Adrenal gland (tissue), 12 donors: ENCODE measurements around the gene CKAP5. TPM values are rescaled to one million over a fixed set of nuclear protein-coding genes. Genes with fewer than 3 reads are reported as not detected.

ENCODE experiments used
- DNase-seq, 7 donors: peaks; one replicate each; pipeline ENCODE4 v3.0.0-alpha.2; 2019 to 2020
- H3K27ac ChIP-seq, 5 donors: fragments of 200-600 bp; sonication (generic) in 4 of 5; 1 replicate in 3 of 5; 2 replicates in 2 of 5; pipeline versions ENCODE4 v1.5.1 to v1.8.0; 2016 to 2020; ENCODE audit warnings: mild to moderate bottlenecking in 1 of 5
- H3K27me3 ChIP-seq: fragments of 200-600 bp; 2 replicates; pipeline ENCODE4 v1.8.0; 2021
- H3K36me3 ChIP-seq, 2 donors: fragments of 200-600 bp; replicated peaks in 1 of 2; 1 replicate in 1 of 2; 2 replicates in 1 of 2; pipeline versions ENCODE4 v1.5.1 to v1.8.0; 2018 to 2022
- H3K4me1 ChIP-seq, 2 donors: fragments of 200-600 bp; replicated peaks in 1 of 2; 1 replicate in 1 of 2; 2 replicates in 1 of 2; pipeline versions ENCODE4 v1.5.1 to v1.8.0; 2018 to 2021
- H3K4me3 ChIP-seq, 4 donors: fragments of 200-600 bp; sonication (generic) in 3 of 4; one replicate each; pipeline ENCODE4 v1.5.1; 2016 to 2018
- H3K9me3 ChIP-seq, 3 donors: fragments of 200-600 bp; sonication (generic) in 1 of 3; replicated peaks in 1 of 3; 1 replicate in 2 of 3; 2 replicates in 1 of 3; pipeline versions ENCODE4 v1.5.1 to v1.8.0; 2016 to 2021
- POLR2A ChIP-seq, 2 donors: fragments of 450-650 bp; IDR thresholded peaks; one replicate each; pipeline ENCODE4 v1.6.1; 2017; ENCODE audit warnings: antibody characterized with exemption in 2 of 2, mild to moderate bottlenecking in 2 of 2, moderate library complexity in 1 of 2
- WGBS, 4 donors: extraction: QIAGEN DNeasy Blood & Tissue Kit in 2 of 4; methylation state at CpG; one replicate each; pipeline versions ENCODE4 v1.1.5 to v1.1.7; 2013 to 2017; 5-methylcytosine and 5-hydroxymethylcytosine counted together
- intact Hi-C, 2 donors: fragments of 100-400 bp; cut with DNase I; formaldehyde crosslinking; loops; one replicate each; pipeline versions ENCODE4 v1.14.1 to v1.15.0; 2022 to 2023
- polyA plus RNA-seq, 3 donors: library from polyadenylated mRNA; stranded (reverse); fragments of 200-250 nt in 2 of 3; fragments of 350-450 nt in 1 of 3; fragmentation: Illumina TruSeq in 1 of 3; extraction: RNeasy Lipid Tissue Mini Kit (QIAGEN cat#74804) in 1 of 3; gene quantifications; one replicate each; pipeline ENCODE4 v1.2.3, GENCODE V29; 2013 to 2014
- total RNA-seq, 9 donors: library from RNA; depleted of rRNA in 4 of 9; stranded (reverse); fragments of >200 nt in 4 of 9; fragments of 120-200 nt in 1 of 9; fragmentation: NEBNext Ultra II Directional in 1 of 9; extraction: Animal tissue kit (Norgen Biotek cat#: 25700) in 1 of 9; gene quantifications; one replicate each; pipeline versions ENCODE4 v1.1.0 to v1.2.4, GENCODE V29; 2013 to 2023
- TF ChIP-seq, protein P1 (sequence below), 6 experiments: fragments of 450-650 bp in 4 of 6; fragments of 200-600 bp in 2 of 6; sonication (generic) in 1 of 6; IDR thresholded peaks; 1 replicate in 5 of 6; 2 replicates in 1 of 6; pipeline versions ENCODE4 v1.5.1 to v1.8.0; 2016 to 2021; ENCODE audit warnings: antibody characterized with exemption in 6 of 6, mild to moderate bottlenecking in 2 of 6, moderate library complexity in 1 of 6
- donor health status: healthy with polysubstance abuse.
- donor health status: Bipolar disorder and iron deficiency.
- donor health status: DM: yes; HTN: yes; CAD: no.
- donor health status: DM: no; HTN: no; CAD: no.
- donor health status: DM: no; HTN: no; CAD: no.
- donor health status: DM: yes; HTN: yes; CAD: no.

CKAP5 gene
- total and polyA plus RNA-seq, 12 donors = 18.0 to 174 (median 97.6) TPM

DNA sequence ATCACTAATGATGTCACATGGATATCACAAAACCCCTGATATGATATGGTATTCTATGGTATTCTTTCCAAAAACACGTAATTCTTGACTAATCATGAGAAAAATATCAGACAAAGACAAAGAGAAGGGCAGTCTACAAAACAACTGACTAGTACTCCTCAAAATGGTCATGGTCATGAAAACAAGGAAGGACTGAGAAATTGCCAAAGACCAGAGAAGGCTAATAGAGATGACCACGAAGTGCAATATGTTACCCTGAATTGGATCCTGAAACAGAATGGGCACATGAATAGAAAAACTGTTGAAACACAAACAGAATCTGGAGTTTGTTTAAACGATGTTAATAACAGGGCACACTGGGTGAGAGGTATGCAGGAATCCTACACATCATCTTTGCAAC is 10.2 kb downstream of the CKAP5 start:
- Histone ChIP-seq H3K27ac (no peak overlapping the region), H3K36me3 (no peaks in the 10 kb centered on the region), H3K4me1 (peaks cover 0 to 7% of the 10 kb centered on the region in 2 donors), H3K4me3 (no peak overlapping the region), H3K9me3 (no peaks in the 10 kb centered on the region), H3K27me3 (no peaks in the 10 kb centered on the region)
- no peak for DNase-seq
- WGBS, 4 donors = 77 to 86% (median 82%) methylated on average over 3 of the region's 3 CpGs
- intact Hi-C loops = no loop called here
- TF ChIP-seq POLR2A (IDR thresholded peaks at IDR 0.05) = no peak

DNA sequence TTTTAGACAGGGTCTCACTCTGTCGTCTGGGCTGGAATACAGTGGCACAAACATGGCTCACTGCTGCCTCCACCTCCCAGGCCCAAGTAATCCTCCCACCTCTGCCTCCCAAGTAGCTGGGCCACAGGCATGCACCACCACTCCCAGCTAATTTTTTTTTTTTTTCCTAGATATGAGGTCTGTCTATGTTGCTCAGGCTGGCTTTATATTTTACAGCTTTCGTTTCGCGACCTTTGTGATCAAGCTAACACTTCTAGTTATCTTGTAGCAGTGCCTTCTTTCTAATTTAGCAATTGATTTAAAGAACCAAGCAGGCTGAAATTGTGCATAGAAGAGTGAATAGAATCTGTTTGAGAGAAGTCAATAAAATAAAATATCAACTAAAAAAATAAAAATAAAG is 11.3 kb downstream of the CKAP5 start:
- TF ChIP-seq, protein P1, sequence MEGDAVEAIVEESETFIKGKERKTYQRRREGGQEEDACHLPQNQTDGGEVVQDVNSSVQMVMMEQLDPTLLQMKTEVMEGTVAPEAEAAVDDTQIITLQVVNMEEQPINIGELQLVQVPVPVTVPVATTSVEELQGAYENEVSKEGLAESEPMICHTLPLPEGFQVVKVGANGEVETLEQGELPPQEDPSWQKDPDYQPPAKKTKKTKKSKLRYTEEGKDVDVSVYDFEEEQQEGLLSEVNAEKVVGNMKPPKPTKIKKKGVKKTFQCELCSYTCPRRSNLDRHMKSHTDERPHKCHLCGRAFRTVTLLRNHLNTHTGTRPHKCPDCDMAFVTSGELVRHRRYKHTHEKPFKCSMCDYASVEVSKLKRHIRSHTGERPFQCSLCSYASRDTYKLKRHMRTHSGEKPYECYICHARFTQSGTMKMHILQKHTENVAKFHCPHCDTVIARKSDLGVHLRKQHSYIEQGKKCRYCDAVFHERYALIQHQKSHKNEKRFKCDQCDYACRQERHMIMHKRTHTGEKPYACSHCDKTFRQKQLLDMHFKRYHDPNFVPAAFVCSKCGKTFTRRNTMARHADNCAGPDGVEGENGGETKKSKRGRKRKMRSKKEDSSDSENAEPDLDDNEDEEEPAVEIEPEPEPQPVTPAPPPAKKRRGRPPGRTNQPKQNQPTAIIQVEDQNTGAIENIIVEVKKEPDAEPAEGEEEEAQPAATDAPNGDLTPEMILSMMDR (IDR thresholded peaks at IDR 0.05) = no peak
- no peak for TF ChIP-seq POLR2A (IDR thresholded peaks at IDR 0.05)
- no peaks in the 10 kb centered on the region for H3K9me3 ChIP-seq
- intact Hi-C loops = no loop called here
- no peaks in the 10 kb centered on the region for H3K36me3 ChIP-seq
- no peak overlapping the region for H3K4me3 ChIP-seq
- no peak for DNase-seq
- H3K27me3 ChIP-seq = no peaks in the 10 kb centered on the region
- peaks cover 0 to 7% of the 10 kb centered on the region in 2 donors for H3K4me1 ChIP-seq
- 91 to 94% (median 92%) methylated on average over 4 of the region's 4 CpGs for WGBS, 4 donors
- no peak overlapping the region for H3K27ac ChIP-seq

- intact Hi-C loops = no loop called here
- 80 to 86% (median 83%) methylated on average over 5 of the region's 5 CpGs for WGBS, 4 donors
These were observed 13.4 kb downstream of the CKAP5 start for GRCh38 chr11:46832511-46833214.

GRCh38 chr11:46827995-46828394 is 18.1 kb downstream of the CKAP5 start:
- no peak overlapping the region for H3K4me3 ChIP-seq

More at GRCh38 chr11:46832511-46833214, 13.4 kb downstream of the CKAP5 start:
- Histone ChIP-seq H3K36me3 (no peaks in the 10 kb centered on the region), H3K9me3 (no peaks in the 10 kb centered on the region), H3K27ac (no peak overlapping the region), H3K4me3 (no peak overlapping the region), H3K4me1 (peaks cover 5 to 13% of the 10 kb centered on the region in 2 donors), H3K27me3 (no peaks in the 10 kb centered on the region)
- no peak for DNase-seq
- TF ChIP-seq POLR2A (IDR thresholded peaks at IDR 0.05) = no peak
- TF ChIP-seq, protein P1 (IDR thresholded peaks at IDR 0.05) = no peak

More at GRCh38 chr11:46827995-46828394, 18.1 kb downstream of the CKAP5 start:
- Histone ChIP-seq H3K9me3 (no peaks in the 10 kb centered on the region), H3K4me1 (peaks cover 34 to 46% of the 10 kb centered on the region in 2 donors), H3K27me3 (no peaks in the 10 kb centered on the region), H3K36me3 (no peaks in the 10 kb centered on the region), H3K27ac (peak overlapping the region in 1 of 5 donors; percentile 4)
- intact Hi-C loops = no loop called here
- WGBS, 4 donors = 68 to 80% (median 72%) methylated on average over 1 of the region's 1 CpG
- no peak for TF ChIP-seq POLR2A (IDR thresholded peaks at IDR 0.05)
- TF ChIP-seq, protein P1 (IDR thresholded peaks at IDR 0.05) = no peak
- DNase-seq = no peak
